Left lung (tissue), 10 donors: Measurements from ENCODE around the gene KRTAP10-1. TPM values are rescaled to one million over a fixed set of nuclear protein-coding genes. Genes with fewer than 3 reads are reported as not detected.

Source experiments
- ATAC-seq: fragments of 200-7000 bp; cut with Tn5 transposase; one replicate; pipeline ENCODE4 v1.9.1; 2020; ENCODE audit warnings: moderate library complexity
- DNase-seq, 4 donors: peaks; one replicate each; pipeline ENCODE4 v3.0.0-alpha.2; 2013 to 2020
- H3K27ac ChIP-seq, 2 donors: fragments of 200-600 bp; sonication (generic) in 1 of 2; one replicate each; pipeline versions ENCODE4 v1.5.0 to v1.8.0; 2020 to 2021
- H3K27me3 ChIP-seq, 2 donors: fragments of 200-600 bp; sonication (generic) in 1 of 2; one replicate each; pipeline versions ENCODE4 v1.5.0 to v1.8.0; 2020 to 2021
- H3K36me3 ChIP-seq, 2 donors: fragments of 200-600 bp; sonication (generic) in 1 of 2; one replicate each; pipeline versions ENCODE4 v1.5.0 to v1.8.0; 2020 to 2021
- H3K4me1 ChIP-seq, 2 donors: fragments of 200-600 bp; one replicate each; pipeline ENCODE4 v1.8.0; 2021
- H3K4me3 ChIP-seq, 2 donors: fragments of 200-600 bp; sonication (generic) in 1 of 2; one replicate each; pipeline versions ENCODE4 v1.5.0 to v1.8.0; 2020 to 2021; ENCODE audit warnings: mild to moderate bottlenecking in 1 of 2
- H3K9me3 ChIP-seq, 2 donors: fragments of 200-600 bp; sonication (generic) in 1 of 2; one replicate each; pipeline versions ENCODE4 v1.5.0 to v1.8.0; 2020 to 2021
- CTCF ChIP-seq, 2 donors: fragments of 200-600 bp; sonication (generic) in 1 of 2; IDR thresholded peaks; one replicate each; pipeline versions ENCODE4 v1.5.0 to v1.8.0; 2021; ENCODE audit warnings: antibody characterized with exemption in 2 of 2
- intact Hi-C, 2 donors: fragments of 100-400 bp; cut with DNase I; formaldehyde crosslinking; loops; one replicate each; pipeline versions ENCODE4 v1.11.2 to v1.14.2; 2022
- polyA plus RNA-seq, 6 donors: library from polyadenylated mRNA; unstranded; fragments of 120-200 nt; gene quantifications; one replicate each; pipeline ENCODE4 v1.2.1, GENCODE V29; 2013; ENCODE audit not compliant: insufficient read length in 6 of 6
- total RNA-seq, 2 donors: library from RNA; stranded (reverse); fragmentation: NEBNext Ultra II Directional; extraction: Animal tissue kit (Norgen Biotek cat#: 25700); gene quantifications; one replicate each; pipeline ENCODE4 v1.2.1, GENCODE V29; 2021
- donor health status: DM: no; HTN: yes; CAD: no.
- donor health status: DM: no; HTN: no; CAD: no.

KRTAP10-1 gene
- total and polyA plus RNA-seq, 8 donors: not detected

- Histone ChIP-seq H3K4me3 (no peak overlapping the region), H3K27me3 (peaks cover 0 to 6% of the 10 kb centered on the region in 2 donors), H3K36me3 (no peaks in the 10 kb centered on the region), H3K4me1 (no peaks in the 10 kb centered on the region), H3K27ac (no peak overlapping the region), H3K9me3 (peaks cover 0 to 20% of the 10 kb centered on the region in 2 donors)
- intact Hi-C loops: no loop called here
- no peak for ATAC-seq
- no peak for DNase-seq
- TF ChIP-seq CTCF (IDR thresholded peaks at IDR 0.05): no peak
Observed at GRCh38 chr21:44539046-44539445, 949 bp downstream of the KRTAP10-1 start.

DNA sequence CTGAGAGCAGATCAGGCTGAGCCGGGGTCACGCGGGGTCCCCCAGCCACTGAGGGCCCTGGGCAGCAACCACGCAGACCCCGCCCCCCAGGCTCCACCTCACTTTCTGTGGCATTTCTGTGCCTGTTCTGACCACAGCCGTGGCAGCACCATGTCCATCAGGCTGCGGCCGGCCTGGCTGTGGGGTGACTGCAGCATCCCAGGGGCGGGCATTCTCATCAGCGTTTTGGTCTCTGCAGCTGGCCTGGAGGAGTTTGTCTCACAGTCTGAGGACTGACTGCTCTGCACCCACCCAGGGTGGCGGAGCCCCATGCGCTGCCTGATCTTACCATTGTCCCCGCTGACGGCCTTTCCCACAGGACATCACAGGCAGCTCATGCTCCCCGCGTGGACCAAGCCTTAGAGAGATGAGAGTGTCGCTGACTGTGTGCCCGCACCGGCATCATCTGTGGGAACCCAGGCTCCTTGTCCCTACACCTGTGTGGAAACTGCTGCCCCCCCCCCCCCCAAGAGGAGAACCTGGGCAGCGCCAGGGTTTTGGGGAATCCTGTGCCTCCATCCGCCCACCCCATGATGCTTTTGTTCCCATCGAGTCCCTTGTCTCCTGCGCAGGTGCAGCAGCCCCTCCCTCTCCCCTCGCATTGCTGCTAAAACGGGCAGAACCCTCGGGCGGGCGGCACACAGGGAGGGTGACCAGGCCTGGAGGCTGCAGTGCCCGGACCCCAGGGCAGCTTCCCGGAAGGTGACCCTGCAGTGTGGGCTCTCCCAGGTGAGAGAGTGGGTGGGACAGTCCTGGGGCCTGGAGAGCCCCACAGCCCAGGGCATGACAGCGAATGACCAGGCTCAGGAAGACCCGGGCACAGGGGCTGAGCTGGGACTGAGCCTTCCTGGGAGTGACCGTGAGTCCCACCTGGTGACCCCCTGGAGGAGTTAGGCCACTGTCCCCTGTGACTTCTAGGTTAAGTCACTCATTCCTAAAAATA lies 1.8 kb downstream of the KRTAP10-1 start:
- Histone ChIP-seq H3K27me3 (peaks cover 0 to 6% of the 10 kb centered on the region in 2 donors), H3K4me3 (no peak overlapping the region), H3K9me3 (peaks cover 0 to 13% of the 10 kb centered on the region in 2 donors), H3K27ac (no peak overlapping the region), H3K4me1 (no peaks in the 10 kb centered on the region), H3K36me3 (no peaks in the 10 kb centered on the region)
- DNase-seq (no peak), ATAC-seq (no peak)
- TF ChIP-seq CTCF (IDR thresholded peaks at IDR 0.05): no peak
- intact Hi-C loops: no loop called here

GRCh38 chr21:44535963-44536362 lies 4.0 kb downstream of the KRTAP10-1 start:
- no peaks in the 10 kb centered on the region for H3K4me1 ChIP-seq
- no peak for TF ChIP-seq CTCF (IDR thresholded peaks at IDR 0.05)
- intact Hi-C loops: no loop called here
- H3K27ac ChIP-seq: no peak overlapping the region
- no peak for ATAC-seq
- no peak for DNase-seq
- no peak overlapping the region for H3K4me3 ChIP-seq
- H3K36me3 ChIP-seq: no peaks in the 10 kb centered on the region
- no peaks in the 10 kb centered on the region for H3K9me3 ChIP-seq
- H3K27me3 ChIP-seq: peaks cover 0 to 25% of the 10 kb centered on the region in 2 donors

- TF ChIP-seq CTCF (IDR thresholded peaks at IDR 0.05): no peak
- no peaks in the 10 kb centered on the region for H3K9me3 ChIP-seq
- no peak for ATAC-seq
- no peak overlapping the region for H3K4me3 ChIP-seq
- H3K36me3 ChIP-seq: no peaks in the 10 kb centered on the region
- H3K27me3 ChIP-seq: peaks cover 0 to 26% of the 10 kb centered on the region in 2 donors
- intact Hi-C loops: no loop called here
- no peak overlapping the region for H3K27ac ChIP-seq
- no peaks in the 10 kb centered on the region for H3K4me1 ChIP-seq
- DNase-seq: no peak
Observed at GRCh38 chr21:44534688-44535087, 5.3 kb downstream of the KRTAP10-1 start.

- Histone ChIP-seq H3K27ac (no peak overlapping the region), H3K9me3 (no peaks in the 10 kb centered on the region), H3K4me1 (no peaks in the 10 kb centered on the region), H3K36me3 (no peaks in the 10 kb centered on the region), H3K4me3 (no peak overlapping the region), H3K27me3 (peaks cover 0 to 26% of the 10 kb centered on the region in 2 donors)
- intact Hi-C loops: no loop called here
- TF ChIP-seq CTCF (IDR thresholded peaks at IDR 0.05): no peak
- no peak for ATAC-seq
- no peak for DNase-seq
Observed at GRCh38 chr21:44533891-44534627, 5.9 kb downstream of the KRTAP10-1 start.
